GM18519 (cell line): ENCODE results near the gene AGK.
"Not testable (repeated sequence)": the region's sequence is repeated elsewhere in the genome, so short reads cannot be mapped to it uniquely, and the experiment has no call there.

ENCODE experiments used
- ATAC-seq: cut with Tn5 transposase; IDR thresholded peaks from one replicate; pipeline ENCODE4 v1.9.1; 2021; ENCODE audit warnings: mild to moderate bottlenecking, moderate library complexity; ENCODE audit not compliant: unreplicated experiment, low FRiP score

The AGK gene

DNA sequence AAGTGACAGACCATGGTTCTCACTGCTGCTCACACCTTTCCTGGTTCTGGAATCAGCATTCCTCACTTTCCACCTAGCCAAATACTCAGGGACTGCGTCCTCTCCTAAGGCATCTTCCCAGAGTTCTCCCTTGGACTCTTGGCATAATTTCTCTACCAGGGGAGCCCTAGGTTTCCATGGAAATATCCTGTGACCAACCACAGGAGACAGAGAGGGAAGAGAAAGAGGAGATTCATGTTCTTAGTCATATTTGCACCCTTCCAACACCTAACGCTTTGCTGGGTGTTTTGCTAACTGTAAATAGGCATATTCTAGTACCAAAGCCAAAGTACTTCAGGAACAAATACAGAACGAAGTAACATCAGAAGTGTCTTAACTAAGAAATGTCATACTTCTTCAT is 122.1 kb downstream of the AGK start:
- ATAC-seq = no peak

- ATAC-seq = no peak
These were observed 123.0 kb downstream of the AGK start for GRCh38 chr7:141674171-141674671.

- no peak for ATAC-seq
These were observed 123.5 kb downstream of the AGK start for GRCh38 chr7:141674702-141675101.

GRCh38 chr7:141675436-141676215 is 124.4 kb downstream of the AGK start:
- ATAC-seq = no peak

GRCh38 chr7:141676618-141677017 is 125.4 kb downstream of the AGK start:
- ATAC-seq = no peak

DNA sequence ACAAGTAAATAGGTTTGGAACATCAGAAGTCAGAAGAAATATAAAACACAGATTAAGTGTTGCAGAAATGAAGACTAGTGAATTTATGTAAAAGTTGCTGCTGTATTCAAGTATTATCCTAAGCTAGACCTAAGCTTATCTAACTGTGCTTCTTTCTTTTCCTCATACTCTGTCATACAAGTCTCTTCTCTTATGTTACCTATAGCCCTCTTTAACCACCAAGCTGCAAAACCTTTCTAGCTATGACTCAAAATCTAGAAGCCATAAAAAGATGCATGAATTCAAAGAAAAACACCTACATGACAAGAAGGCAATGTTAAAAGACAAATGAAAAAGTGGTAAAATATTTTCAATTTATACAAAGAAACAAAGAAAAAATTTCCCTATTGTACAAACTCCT is 127.8 kb downstream of the AGK start:
- peak; percentile 80 for ATAC-seq

GRCh38 chr7:141685285-141686023 is 134.2 kb downstream of the AGK start:
- no peak for ATAC-seq

DNA sequence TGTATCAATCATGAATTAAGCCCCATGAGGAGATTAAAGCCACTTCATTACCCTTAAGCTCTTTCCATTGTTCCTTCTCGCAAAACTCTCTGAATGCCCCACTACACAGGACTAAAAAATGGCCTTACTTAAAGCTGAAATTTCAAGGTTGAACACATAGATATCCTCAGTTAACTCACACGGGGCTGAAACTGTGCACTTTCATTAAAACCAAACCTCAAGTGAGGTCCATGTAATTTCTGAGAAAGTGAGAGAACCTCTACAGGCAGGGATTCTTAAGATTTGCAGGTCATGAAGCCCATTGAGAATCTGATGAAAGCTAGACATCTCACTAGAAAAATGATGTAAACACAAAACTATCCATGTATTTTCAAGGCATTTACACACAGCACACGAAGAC is 134.9 kb downstream of the AGK start:
- no peak for ATAC-seq

DNA sequence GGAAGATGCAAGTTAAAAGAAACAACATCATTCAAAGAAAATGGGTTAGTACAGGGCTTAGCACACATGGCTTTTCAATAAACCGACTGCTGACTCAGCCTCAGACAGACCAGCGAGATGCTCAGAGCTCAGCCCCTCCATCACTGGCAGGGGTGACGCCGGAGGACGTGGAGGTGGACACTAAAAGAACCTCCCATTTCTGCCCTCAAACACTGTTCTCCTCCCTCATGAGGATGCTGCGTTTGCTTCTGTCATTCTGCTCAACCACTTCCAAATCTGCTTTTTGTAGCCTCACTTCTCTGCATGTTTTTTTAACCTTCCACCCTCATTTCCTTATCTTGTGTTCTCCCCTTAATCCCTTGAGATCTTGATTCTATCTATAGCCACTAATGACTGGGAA is 135.5 kb downstream of the AGK start:
- ATAC-seq = no peak

GRCh38 chr7:141688043-141688442 is 136.8 kb downstream of the AGK start:
- ATAC-seq = no peak

DNA sequence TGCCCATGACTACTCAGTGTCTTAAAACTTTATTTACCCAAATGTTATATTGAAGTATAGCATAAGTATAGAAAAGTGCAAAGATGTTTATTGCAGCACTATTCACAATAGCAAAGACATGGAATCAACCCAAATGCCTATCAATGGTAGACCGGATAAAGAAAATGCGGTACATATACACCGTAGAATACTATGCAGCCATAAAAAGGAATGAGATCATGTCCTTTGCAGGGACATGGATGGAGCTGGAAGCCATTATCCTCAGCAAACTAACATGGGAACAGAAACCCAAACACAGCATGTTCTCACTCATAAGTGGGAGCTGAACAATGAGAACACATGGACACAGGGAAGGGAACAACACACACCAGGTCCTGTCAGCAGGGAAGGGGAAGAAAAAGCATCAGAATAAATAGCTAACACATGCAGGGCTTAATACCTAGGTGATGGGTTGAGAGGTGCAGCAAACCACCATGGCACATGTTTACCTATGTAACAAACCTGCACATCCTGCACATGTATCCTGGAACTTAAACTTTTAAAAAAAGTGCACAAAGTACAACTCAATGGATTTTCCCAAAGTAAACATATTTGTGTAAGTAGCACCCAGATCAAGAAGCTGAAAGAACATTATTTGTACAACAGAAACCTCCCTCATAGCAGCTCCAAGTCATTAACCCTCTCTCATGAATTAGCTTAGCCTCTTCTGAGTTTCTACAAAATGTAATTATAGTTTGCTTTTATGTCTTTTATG is 138.0 kb downstream of the AGK start:
- not testable (repeated sequence) for ATAC-seq

GRCh38 chr7:141691540-141691939 is 140.3 kb downstream of the AGK start:
- ATAC-seq = no peak

DNA sequence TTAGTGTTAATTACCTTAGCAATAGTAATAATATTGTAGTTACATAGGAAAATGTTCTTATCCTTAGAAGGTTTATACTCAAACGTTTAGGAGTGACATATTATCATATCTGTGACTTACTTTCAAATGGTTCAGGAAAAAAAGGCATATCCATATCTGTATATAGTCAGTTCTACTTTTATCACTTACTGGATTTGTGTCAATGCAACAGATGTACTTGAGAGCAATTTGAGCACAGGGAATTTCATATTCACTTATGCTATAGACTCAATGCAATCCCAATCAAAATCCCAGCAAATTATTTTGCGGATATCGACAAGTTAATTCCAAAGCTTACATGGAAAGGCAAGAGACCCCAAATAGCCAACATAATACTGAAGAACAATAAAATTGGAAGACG is 140.8 kb downstream of the AGK start:
- ATAC-seq = no peak

- no peak for ATAC-seq
These were observed 141.9 kb downstream of the AGK start for GRCh38 chr7:141693082-141693481.

DNA sequence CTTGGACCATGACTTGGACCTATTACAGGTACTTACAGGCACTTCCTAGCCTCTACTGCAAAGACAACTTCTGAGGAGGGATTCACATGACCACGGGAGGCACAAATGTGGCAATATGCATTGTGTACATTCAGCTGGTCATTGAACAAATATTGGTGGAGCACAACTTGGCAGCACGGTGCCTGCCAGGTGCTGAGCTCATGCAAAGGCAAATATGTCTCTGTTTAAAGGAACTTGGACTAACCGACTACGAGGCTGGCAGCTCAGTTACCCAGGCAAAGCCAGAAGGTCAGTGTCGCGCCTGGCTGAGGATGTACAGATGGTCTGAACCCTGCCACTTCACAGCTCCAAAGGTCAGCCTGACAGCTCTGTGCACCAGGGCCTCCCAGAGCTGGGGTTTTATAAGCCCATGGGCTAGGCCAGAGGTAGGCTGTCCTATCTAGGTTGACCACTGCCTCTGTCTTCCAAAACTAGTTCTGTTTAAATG is 144.6 kb downstream of the AGK start:
- ATAC-seq = no peak

DNA sequence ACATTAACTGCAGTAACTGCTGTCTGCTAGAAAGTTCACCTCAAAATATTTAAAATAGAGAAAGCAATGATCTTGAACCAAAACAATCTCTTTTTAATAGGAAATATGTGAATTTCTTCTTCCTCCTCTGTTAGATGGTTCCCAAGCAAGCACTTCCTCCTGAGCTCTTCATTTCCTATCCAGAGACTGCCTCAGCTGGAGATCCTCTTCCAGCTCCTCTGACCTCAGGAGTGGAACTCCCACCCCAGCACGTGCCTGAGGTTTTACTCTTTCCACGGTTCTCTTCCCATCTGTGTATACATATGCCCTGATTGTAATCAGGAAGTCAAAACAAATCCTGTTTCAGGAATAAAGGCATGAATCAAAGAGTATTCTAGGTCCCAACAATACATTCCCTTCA is 145.1 kb downstream of the AGK start:
- ATAC-seq = no peak

GRCh38 chr7:141697211-141697871 is 146.1 kb downstream of the AGK start:
- no peak for ATAC-seq

DNA sequence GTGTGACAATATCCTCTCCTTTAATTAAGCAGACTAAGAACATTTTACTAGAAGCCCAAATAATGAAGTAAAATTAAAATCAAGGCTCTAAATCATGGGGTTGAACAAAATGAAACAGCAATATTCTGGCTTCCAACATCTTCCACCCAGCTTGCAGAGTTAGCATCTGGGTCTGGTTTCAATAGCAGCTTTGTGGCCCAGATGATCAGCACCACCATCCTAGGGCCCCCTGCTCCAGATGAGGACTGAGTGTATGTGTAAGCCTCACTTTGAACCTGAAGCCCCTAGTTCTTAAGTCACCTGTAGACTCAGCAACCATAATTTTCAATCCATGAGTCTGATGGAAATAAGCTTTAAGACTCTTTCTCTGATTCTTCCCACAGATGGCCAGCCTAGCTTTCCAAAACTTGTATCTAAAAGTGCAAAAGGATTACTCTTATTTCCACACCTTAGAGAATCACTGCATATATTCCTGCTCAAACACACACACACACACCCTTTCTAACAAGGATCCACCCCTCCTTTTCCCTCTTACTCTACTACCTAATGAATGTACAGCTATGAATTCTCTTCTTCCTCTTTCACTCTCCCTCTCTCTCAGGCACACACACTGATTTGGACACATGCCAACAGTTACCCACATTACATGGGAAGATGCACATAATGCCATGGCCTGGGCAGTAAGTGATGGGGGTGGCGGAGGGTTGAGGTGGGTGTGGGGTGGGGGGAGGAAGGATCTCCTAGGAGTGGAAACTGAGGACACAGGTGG is 147.2 kb downstream of the AGK start:
- no peak for ATAC-seq

DNA sequence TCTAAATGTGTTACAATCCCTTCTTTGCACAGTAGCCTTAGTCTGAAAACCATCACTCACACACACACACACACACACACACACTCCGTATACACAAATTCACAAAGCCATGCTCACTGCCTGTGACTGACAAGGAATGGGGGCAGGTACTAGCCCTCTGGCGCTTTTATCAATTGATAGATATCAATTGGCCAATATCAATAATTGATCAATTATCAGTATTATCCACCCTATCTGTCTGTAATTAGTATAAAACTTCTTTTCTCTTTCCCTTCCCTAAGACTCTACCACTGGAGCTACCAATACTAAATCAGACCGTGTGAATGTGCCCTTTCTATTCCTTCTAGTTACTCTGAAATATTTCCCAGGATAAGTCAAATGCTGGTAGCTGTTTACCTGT is 148.7 kb downstream of the AGK start:
- ATAC-seq = no peak
